Skeletal muscle tissue (tissue), 4 donors: ENCODE measurements around the gene FAM193B. TPM values are rescaled to one million over a fixed set of nuclear protein-coding genes. Genes with fewer than 3 reads are reported as not detected.
A peak's percentile ranks its signal among the peaks of the same experiment; 100 is the strongest.

Experiments
- H3K27ac ChIP-seq: one replicate; pipeline ENCODE4 v1.7.0; 2013; ENCODE audit warnings: mild to moderate bottlenecking, low read depth, low read length, inconsistent platforms
- H3K27me3 ChIP-seq, 3 donors: one replicate each; pipeline ENCODE4 v1.7.0; 2013; ENCODE audit warnings: low read length in 3 of 3; ENCODE audit not compliant: control insufficient read depth in 3 of 3, insufficient read depth in 3 of 3
- H3K36me3 ChIP-seq, 3 donors: one replicate each; pipeline ENCODE4 v1.7.0; 2013; ENCODE audit warnings: low read length in 3 of 3; ENCODE audit not compliant: control insufficient read depth in 3 of 3, insufficient read depth in 3 of 3
- H3K4me1 ChIP-seq, 3 donors: one replicate each; pipeline ENCODE4 v1.7.0; 2013; ENCODE audit warnings: low read length in 3 of 3, mild to moderate bottlenecking in 3 of 3; ENCODE audit not compliant: control insufficient read depth in 3 of 3, insufficient read depth in 3 of 3
- H3K4me3 ChIP-seq, 3 donors: one replicate each; pipeline ENCODE4 v1.7.0; 2013; ENCODE audit warnings: low read length in 3 of 3
- H3K9ac ChIP-seq, 3 donors: one replicate each; pipeline ENCODE4 v1.7.0; 2013; ENCODE audit warnings: low read length in 3 of 3, mild to moderate bottlenecking in 3 of 3, moderate library complexity in 2 of 3, low read depth in 1 of 3
- H3K9me3 ChIP-seq, 3 donors: one replicate each; pipeline ENCODE4 v1.7.0; 2013; ENCODE audit warnings: low read length in 3 of 3; ENCODE audit not compliant: control insufficient read depth in 3 of 3
- total RNA-seq: library from RNA; depleted of rRNA; stranded (reverse); fragments of >200 nt; gene quantifications from one replicate; pipeline ENCODE4 v1.2.3, GENCODE V29; 2014
- donor health status: Osteomylitis.

Gene FAM193B
- total RNA-seq, 1 donor from 2014 or later = 11.0 TPM

- H3K27me3 ChIP-seq = no peaks in the 10 kb centered on the region
- peaks cover 23 to 64% (median 55%) of the 10 kb centered on the region in 3 donors for H3K4me1 ChIP-seq
- H3K9me3 ChIP-seq = no peaks in the 10 kb centered on the region
- H3K9ac ChIP-seq = peak overlapping the region in 2 of 3 donors; percentile 40 to 63
- peaks cover 63 to 76% (median 69%) of the 10 kb centered on the region in 3 donors for H3K36me3 ChIP-seq
- no peak overlapping the region for H3K27ac ChIP-seq
- H3K4me3 ChIP-seq = no peak overlapping the region
Measured at GRCh38 chr5:177530638-177531037, 23.7 kb downstream of the FAM193B start.

DNA sequence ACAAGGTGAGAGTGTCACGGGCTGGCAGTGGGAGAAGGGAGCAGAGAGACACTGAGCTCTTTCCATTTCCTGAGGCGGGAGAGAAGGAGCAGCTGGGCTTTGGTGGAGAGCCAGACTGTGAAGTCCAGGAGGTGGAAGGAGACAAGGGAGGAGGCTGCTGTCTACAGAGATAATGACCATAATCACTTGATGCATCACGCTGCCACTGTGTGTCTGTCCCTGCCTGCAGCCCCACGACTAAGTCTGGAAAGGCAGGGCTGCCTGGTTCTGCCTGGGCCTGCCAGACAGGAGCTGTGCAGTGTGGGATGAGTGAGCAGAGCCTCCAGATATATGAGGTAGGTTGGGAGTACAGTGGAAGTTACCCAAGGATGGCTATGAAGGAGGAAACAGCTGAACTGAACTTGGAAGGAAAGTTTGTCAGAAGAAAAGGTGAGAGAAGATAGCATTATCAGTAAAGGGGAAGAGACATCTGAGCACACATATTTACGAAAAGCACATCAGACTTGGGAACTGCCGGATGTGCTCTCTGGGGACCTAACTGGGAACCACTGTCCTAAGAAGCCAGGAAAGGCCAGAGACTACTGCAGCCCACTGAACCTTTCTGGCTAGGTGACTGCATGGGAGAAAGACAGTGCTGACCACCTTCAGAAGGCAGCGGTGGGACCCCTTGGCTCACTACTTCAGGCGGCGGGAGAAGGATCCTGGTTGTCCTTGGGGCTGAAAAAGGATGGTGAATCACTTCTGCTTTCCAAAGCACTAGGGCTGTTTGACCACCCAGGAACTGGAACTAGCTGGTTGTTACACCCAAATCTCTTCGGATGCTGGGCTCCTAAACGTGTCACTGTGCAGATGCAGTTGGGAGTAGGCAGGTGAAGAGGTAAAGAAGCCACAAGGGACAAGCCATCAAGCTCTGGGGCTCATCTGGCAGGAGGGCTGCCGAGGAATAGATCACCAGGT, 24.8 kb downstream of the FAM193B start:
- Histone ChIP-seq H3K9ac (no peak overlapping the region), H3K27me3 (no peaks in the 10 kb centered on the region), H3K4me1 (peaks cover 24 to 65% (median 56%) of the 10 kb centered on the region in 3 donors), H3K9me3 (no peaks in the 10 kb centered on the region), H3K36me3 (peaks cover 72 to 82% (median 74%) of the 10 kb centered on the region in 3 donors), H3K4me3 (no peak overlapping the region), H3K27ac (no peak overlapping the region)

- H3K27me3 ChIP-seq = no peaks in the 10 kb centered on the region
- no peak overlapping the region for H3K9ac ChIP-seq
- peaks cover 78 to 86% (median 79%) of the 10 kb centered on the region in 3 donors for H3K36me3 ChIP-seq
- no peak overlapping the region for H3K4me3 ChIP-seq
- H3K27ac ChIP-seq = no peak overlapping the region
- peaks cover 24 to 68% (median 59%) of the 10 kb centered on the region in 3 donors for H3K4me1 ChIP-seq
- H3K9me3 ChIP-seq = no peaks in the 10 kb centered on the region
Measured at GRCh38 chr5:177528631-177529030, 25.7 kb downstream of the FAM193B start.

GRCh38 chr5:177527595-177527994, 26.8 kb downstream of the FAM193B start:
- no peaks in the 10 kb centered on the region for H3K9me3 ChIP-seq
- no peaks in the 10 kb centered on the region for H3K27me3 ChIP-seq
- H3K4me3 ChIP-seq = no peak overlapping the region
- H3K27ac ChIP-seq = no peak overlapping the region
- H3K4me1 ChIP-seq = peaks cover 22 to 62% (median 54%) of the 10 kb centered on the region in 3 donors
- peaks cover 75 to 82% (median 76%) of the 10 kb centered on the region in 3 donors for H3K36me3 ChIP-seq
- H3K9ac ChIP-seq = no peak overlapping the region

- Histone ChIP-seq H3K27ac (peak overlapping the region; percentile 68), H3K9me3 (no peaks in the 10 kb centered on the region), H3K4me1 (peaks cover 22 to 60% (median 54%) of the 10 kb centered on the region in 3 donors), H3K4me3 (no peak overlapping the region), H3K36me3 (peaks cover 68 to 79% (median 73%) of the 10 kb centered on the region in 3 donors), H3K27me3 (no peaks in the 10 kb centered on the region), H3K9ac (no peak overlapping the region)
Measured at GRCh38 chr5:177526791-177527190, 27.6 kb downstream of the FAM193B start.

GRCh38 chr5:177526191-177526590, 28.2 kb downstream of the FAM193B start:
- Histone ChIP-seq H3K9ac (peak overlapping the region in 2 of 3 donors; percentile 16 to 64), H3K9me3 (no peaks in the 10 kb centered on the region), H3K27ac (peak overlapping the region; percentile 68), H3K4me1 (peaks cover 22 to 65% (median 54%) of the 10 kb centered on the region in 3 donors), H3K27me3 (no peaks in the 10 kb centered on the region), H3K36me3 (peaks cover 73 to 81% (median 74%) of the 10 kb centered on the region in 3 donors), H3K4me3 (no peak overlapping the region)

- Histone ChIP-seq H3K36me3 (peaks cover 72 to 81% (median 74%) of the 10 kb centered on the region in 3 donors), H3K27me3 (no peaks in the 10 kb centered on the region), H3K4me1 (peaks cover 22 to 60% (median 47%) of the 10 kb centered on the region in 3 donors), H3K4me3 (no peak overlapping the region), H3K9ac (peak overlapping the region; percentile 4 to 64 (median 59)), H3K27ac (peak overlapping the region; percentile 68), H3K9me3 (no peaks in the 10 kb centered on the region)
Measured at GRCh38 chr5:177524941-177525655, 29.3 kb downstream of the FAM193B start.

- no peaks in the 10 kb centered on the region for H3K9me3 ChIP-seq
- H3K4me1 ChIP-seq = peaks cover 22 to 63% (median 42%) of the 10 kb centered on the region in 3 donors
- no peaks in the 10 kb centered on the region for H3K27me3 ChIP-seq
- peak overlapping the region; percentile 68 for H3K27ac ChIP-seq
- no peak overlapping the region for H3K4me3 ChIP-seq
- H3K9ac ChIP-seq = peak overlapping the region; percentile 4 to 64 (median 59)
- H3K36me3 ChIP-seq = peaks cover 72 to 80% (median 74%) of the 10 kb centered on the region in 3 donors
Measured at GRCh38 chr5:177524539-177524900, 29.8 kb downstream of the FAM193B start.

DNA sequence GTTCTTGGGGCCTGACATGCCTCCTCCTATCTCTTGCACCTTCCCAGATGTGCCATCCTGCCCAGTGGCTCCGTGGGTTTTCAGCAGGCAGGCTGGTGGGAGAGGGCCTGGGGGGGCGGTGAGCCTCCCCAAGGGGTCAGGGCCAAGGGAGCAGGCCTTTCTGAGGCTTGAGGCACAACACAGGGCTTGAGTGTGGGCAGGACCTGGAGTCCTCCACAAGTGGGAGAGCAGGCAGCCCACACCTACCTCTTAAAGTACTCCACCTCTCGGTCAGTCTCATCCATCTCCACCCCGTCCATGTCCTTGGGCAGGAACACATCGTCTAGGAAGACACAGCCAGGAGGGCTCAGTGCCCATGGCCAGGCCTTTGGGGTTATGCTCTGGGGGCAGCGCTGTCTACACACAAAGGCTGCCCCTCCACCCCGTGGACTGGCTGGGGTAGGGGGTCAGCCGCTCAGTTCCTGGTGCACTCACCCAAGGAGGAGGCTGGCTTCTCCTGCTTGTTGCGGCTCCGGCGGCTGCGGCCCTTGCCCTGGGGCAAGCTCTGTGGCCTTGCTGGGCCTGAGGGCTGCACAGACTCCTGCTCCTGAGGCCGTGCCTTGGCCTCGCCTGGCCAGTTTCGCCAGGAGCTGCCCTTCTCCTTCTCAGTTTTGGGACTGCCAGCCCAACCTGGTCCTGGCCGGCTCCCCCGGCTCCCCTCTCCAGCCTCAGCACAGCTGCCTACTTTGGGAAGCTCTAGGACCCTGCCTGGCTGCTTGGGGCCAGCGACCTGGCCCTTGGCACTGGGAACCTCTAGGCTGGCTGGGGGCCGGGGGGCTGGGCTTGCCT, 30.4 kb downstream of the FAM193B start:
- no peaks in the 10 kb centered on the region for H3K27me3 ChIP-seq
- H3K36me3 ChIP-seq = peaks cover 72 to 79% (median 73%) of the 10 kb centered on the region in 3 donors
- peak overlapping the region; percentile 4 to 59 (median 33) for H3K9ac ChIP-seq
- no peak overlapping the region for H3K4me3 ChIP-seq
- H3K27ac ChIP-seq = peak overlapping the region; percentile 68
- peaks cover 23 to 69% (median 39%) of the 10 kb centered on the region in 3 donors for H3K4me1 ChIP-seq
- no peaks in the 10 kb centered on the region for H3K9me3 ChIP-seq
